H1 (cell line): ENCODE data around the gene WFDC1. TPM values are rescaled to one million over a fixed set of nuclear protein-coding genes. Genes with fewer than 3 reads are reported as not detected.

Experiments used
- CTCF ChIA-PET: fragments of 300-600 bp; sonication (Branson Sonifier 250); formaldehyde crosslinking; loops from one replicate; lab custom pipeline; 2021; ENCODE audit not compliant: partially characterized antibody; lab: Charles Lee
- POLR2A ChIA-PET: fragments of 300-600 bp; sonication (Branson Sonifier 250); formaldehyde crosslinking; loops from one replicate; lab custom pipeline; 2021; ENCODE audit warnings: inconsistent platforms; ENCODE audit not compliant: partially characterized antibody; lab: Charles Lee
- DNase-seq, 2 experiments: peaks; one replicate each; pipeline versions ENCODE4 v3.0.0 to v3.0.0-alpha.2; 2010 to 2022; ENCODE audit warnings: low spot score in 2 of 2, low read depth in 1 of 2, mixed read lengths in 1 of 2
- FAIRE-seq: peaks from 2 replicates; lab custom pipeline; 2011; peaks lifted over from hg19 to GRCh38; lab: Jason Lieb, UNC
- H2AFZ ChIP-seq: 2 replicates; pipeline ENCODE4 v1.8.1; 2012; ENCODE audit warnings: low read length, inconsistent platforms
- H2AK5ac ChIP-seq: 2 replicates; pipeline ENCODE4 v1.6.1; 2013; ENCODE audit warnings: low read depth, low read length
- H2BK120ac ChIP-seq: replicated peaks from 2 replicates; pipeline ENCODE3; 2013; ENCODE audit warnings: low read depth, low read length, inconsistent platforms
- H2BK12ac ChIP-seq: 2 replicates; pipeline ENCODE4 v1.6.1; 2013; ENCODE audit warnings: low read depth, low read length
- H2BK15ac ChIP-seq: 2 replicates; pipeline ENCODE4 v1.6.1; 2013; ENCODE audit warnings: low read length
- H2BK20ac ChIP-seq: 2 replicates; pipeline ENCODE4 v1.6.1; 2013; ENCODE audit warnings: low read length
- H2BK5ac ChIP-seq: 2 replicates; pipeline ENCODE4 v1.6.1; 2013; ENCODE audit warnings: low read depth, low read length
- H3K14ac ChIP-seq: 2 replicates; pipeline ENCODE4 v1.6.1; 2013; ENCODE audit warnings: inconsistent platforms; ENCODE audit not compliant: insufficient read length
- H3K18ac ChIP-seq: 2 replicates; pipeline ENCODE4 v1.6.1; 2013; ENCODE audit warnings: low read length; ENCODE audit errors: extremely low read depth
- H3K23ac ChIP-seq: 2 replicates; pipeline ENCODE4 v1.6.1; 2013; ENCODE audit warnings: inconsistent platforms; ENCODE audit not compliant: insufficient read length
- H3K23me2 ChIP-seq: 2 replicates; pipeline ENCODE4 v1.6.1; 2013; ENCODE audit warnings: low read depth, low read length
- H3K27ac ChIP-seq: 2 replicates; pipeline ENCODE4 v1.6.1; 2011; ENCODE audit warnings: low read depth, low read length, inconsistent platforms
- H3K27me3 ChIP-seq, 4 experiments: replicated peaks in 1 of 4; 1 replicate in 1 of 4; 2 replicates in 3 of 4; pipeline versions ENCODE4 v1.6.1 to v1.8.1; 2011 to 2013; ENCODE audit warnings: low read length in 3 of 4, mild to moderate bottlenecking in 3 of 4, inconsistent platforms in 2 of 4, mixed read lengths in 2 of 4, moderate library complexity in 1 of 4; ENCODE audit not compliant: control insufficient read depth in 3 of 4, insufficient read depth in 3 of 4; ENCODE audit errors: extremely low read depth in 1 of 4
- H3K36me3 ChIP-seq, 4 experiments: 2 replicates each; pipeline versions ENCODE4 v1.6.1 to v1.8.1; 2011 to 2013; ENCODE audit warnings: mild to moderate bottlenecking in 4 of 4, low read length in 3 of 4, moderate library complexity in 2 of 4, control low read depth in 1 of 4, inconsistent platforms in 1 of 4; ENCODE audit not compliant: insufficient read depth in 4 of 4, control insufficient read depth in 2 of 4
- H3K4ac ChIP-seq: replicated peaks from 2 replicates; pipeline ENCODE3; 2013; ENCODE audit warnings: low read length, low read depth, mixed read lengths, inconsistent platforms; ENCODE audit not compliant: insufficient read length
- H3K4me1 ChIP-seq, 4 experiments: replicated peaks in 1 of 4; 1 replicate in 1 of 4; 2 replicates in 3 of 4; pipeline versions ENCODE4 v1.6.1 to v1.8.1; 2011 to 2013; ENCODE audit warnings: low read length in 3 of 4, inconsistent platforms in 2 of 4, mixed read lengths in 1 of 4; ENCODE audit not compliant: insufficient read depth in 4 of 4, control insufficient read depth in 3 of 4
- H3K4me2 ChIP-seq, 2 experiments: 2 replicates each; pipeline versions ENCODE4 v1.6.1 to v1.8.1; 2011 to 2013; ENCODE audit warnings: low read depth in 2 of 2, low read length in 2 of 2, control low read depth in 1 of 2, inconsistent platforms in 1 of 2, mild to moderate bottlenecking in 1 of 2; ENCODE audit not compliant: insufficient read depth in 1 of 2
- H3K4me3 ChIP-seq, 4 experiments: fragments of 200-600, 300-600 bp in 1 of 4; sonication (generic), shearing (Covaris generic), sonication (Bioruptor Twin) in 1 of 4; 2 replicates each; pipeline versions ENCODE4 v1.5.1 to v1.8.1; 2011 to 2016; ENCODE audit warnings: low read length in 4 of 4, low read depth in 3 of 4, control low read depth in 2 of 4, inconsistent platforms in 2 of 4, mild to moderate bottlenecking in 2 of 4, mixed read lengths in 1 of 4, moderate library complexity in 1 of 4; ENCODE audit not compliant: insufficient read depth in 2 of 4; ENCODE audit errors: extremely low read depth in 1 of 4
- H3K56ac ChIP-seq: replicated peaks from 2 replicates; pipeline ENCODE3; 2013; ENCODE audit warnings: low read depth, mild to moderate bottlenecking, mixed read lengths, low read length, inconsistent platforms; ENCODE audit not compliant: insufficient read length
- H3K79me1 ChIP-seq: 2 replicates; pipeline ENCODE4 v1.6.1; 2013; ENCODE audit warnings: low read depth, low read length, control low read depth
- H3K79me2 ChIP-seq, 2 experiments: 2 replicates each; pipeline versions ENCODE4 v1.6.1 to v1.8.1; 2012 to 2013; ENCODE audit warnings: low read length in 2 of 2, mild to moderate bottlenecking in 2 of 2, inconsistent platforms in 1 of 2; ENCODE audit not compliant: insufficient read depth in 2 of 2, control insufficient read depth in 1 of 2
- H3K9ac ChIP-seq, 4 experiments: replicated peaks in 1 of 4; 1 replicate in 1 of 4; 2 replicates in 3 of 4; pipeline versions ENCODE4 v1.6.1 to v1.8.1; 2011 to 2013; ENCODE audit warnings: low read depth in 3 of 4, low read length in 3 of 4, control low read depth in 2 of 4, mild to moderate bottlenecking in 2 of 4, moderate library complexity in 2 of 4, inconsistent platforms in 1 of 4; ENCODE audit errors: extremely low read depth in 1 of 4
- H3K9me3 ChIP-seq, 2 experiments: 2 replicates each; pipeline versions ENCODE4 v1.6.1 to v1.8.1; 2012 to 2013; ENCODE audit warnings: mild to moderate bottlenecking in 2 of 2, moderate library complexity in 2 of 2, control low read depth in 1 of 2, inconsistent platforms in 1 of 2, low read depth in 1 of 2, low read length in 1 of 2, mixed read lengths in 1 of 2; ENCODE audit not compliant: insufficient read depth in 2 of 2
- H4K20me1 ChIP-seq, 2 experiments: replicated peaks in 1 of 2; 2 replicates each; pipeline versions ENCODE3 to v1.8.1; 2011 to 2013; ENCODE audit warnings: inconsistent platforms in 2 of 2, low read length in 2 of 2, mild to moderate bottlenecking in 1 of 2; ENCODE audit not compliant: insufficient read depth in 2 of 2, control insufficient read depth in 1 of 2
- H4K5ac ChIP-seq: 2 replicates; pipeline ENCODE4 v1.6.1; 2013; ENCODE audit warnings: low read length, low read depth, mixed read lengths, inconsistent platforms; ENCODE audit not compliant: insufficient read length
- H4K8ac ChIP-seq: 2 replicates; pipeline ENCODE4 v1.8.0; 2013; ENCODE audit warnings: mild to moderate bottlenecking, moderate library complexity, low read length, inconsistent platforms; ENCODE audit not compliant: insufficient read depth; ENCODE audit errors: extremely low read depth
- H4K91ac ChIP-seq: replicated peaks from 2 replicates; pipeline ENCODE3; 2013; ENCODE audit warnings: low read length, mixed read lengths, inconsistent platforms; ENCODE audit not compliant: insufficient read length
- CBX8 ChIP-seq: fragments of 300-800, 300-1000 bp; sonication (generic); IDR thresholded peaks from 2 replicates; pipeline ENCODE4 v1.7.1; 2016; ENCODE audit warnings: low read depth, low read length, borderline replicate concordance
- CHD1 ChIP-seq: IDR thresholded peaks from 2 replicates; pipeline ENCODE4 v1.6.1; 2012; ENCODE audit warnings: low read depth, low read length, improper control_type of control experiment
- EGR1 ChIP-seq: IDR thresholded peaks from 2 replicates; pipeline ENCODE4 v1.6.1; 2011; ENCODE audit warnings: low read depth, low read length, borderline replicate concordance
- HDAC6 ChIP-seq: IDR thresholded peaks from one replicate; pipeline ENCODE4 v1.7.1; 2012; ENCODE audit warnings: low read depth, mild to moderate bottlenecking, inconsistent platforms, low read length, moderate library complexity
- RFX5 ChIP-seq: IDR thresholded peaks from 2 replicates; pipeline ENCODE4 v1.6.1; 2011; ENCODE audit warnings: low read depth, low read length, improper control_type of control experiment, borderline replicate concordance
- WGBS, 2 experiments: shearing (Covaris generic) in 1 of 2; methylation state at CpG; one replicate each; pipeline versions ENCODE4 v1.1.6 to v1.1.7; 2013 to 2015; ENCODE audit warnings: low lambda C conversion rate in 2 of 2, mixed read lengths in 2 of 2, inconsistent platforms in 1 of 2, low coverage in 1 of 2, missing lambda C conversion rate in 1 of 2; ENCODE audit not compliant: insufficient replicate concordance in 2 of 2, insufficient coverage in 1 of 2, insufficient read length in 1 of 2; ENCODE audit errors: extremely low coverage in 1 of 2, missing lambda C conversion rate in 1 of 2; 5-methylcytosine and 5-hydroxymethylcytosine counted together
- polyA plus RNA-seq, 7 experiments: library from polyadenylated mRNA; depleted of rRNA in 3 of 7; stranded (reverse) in 5 of 7; unstranded in 2 of 7; fragments of >200 nt in 5 of 7; fragments of 200-250 nt in 2 of 7; gene quantifications; 1 replicate in 5 of 7; 2 replicates in 1 of 7; 4 replicates in 1 of 7; pipeline versions ENCODE4 v1.2.1 to v1.2.3, GENCODE V29; 2011 to 2013; ENCODE audit warnings: missing spikeins in 2 of 7, mixed read lengths in 2 of 7
- total RNA-seq: library from RNA; stranded (reverse); fragmentation: NEBNext Ultra II Directional; extraction: Animal tissue kit (Norgen Biotek cat#: 25700); gene quantifications from 2 replicates; pipeline ENCODE4 v1.2.1, GENCODE V29; 2021

The WFDC1 gene
- total and polyA plus RNA-seq, 2 of the 8 experiments (the other 6 are each of a cell fraction or from before 2014, with no cell fraction given) = 0.70 to 1.1 TPM

GRCh38 chr16:84327926-84328505, 33.3 kb downstream of the WFDC1 start:
- Histone ChIP-seq H3K14ac (no peak overlapping the region), H3K18ac (no peak overlapping the region), H2AK5ac (no peak overlapping the region), H4K8ac (no peak overlapping the region; the same call in 1 of the 2 replicates), H3K23me2 (peaks cover 13% of the 10 kb centered on the region; the same call in 1 of the 2 replicates), H3K27ac (no peak overlapping the region), H4K20me1 (peaks cover 0 to 4% of the 10 kb centered on the region in 2 experiments), H4K5ac (no peak overlapping the region), H3K36me3 (no peaks in the 10 kb centered on the region), H3K4me3 (no peak overlapping the region), H2AFZ (no peak overlapping the region), H3K56ac (no peak overlapping the region), H2BK20ac (no peak overlapping the region), H2BK12ac (no peak overlapping the region), H3K27me3 (no peaks in the 10 kb centered on the region), H3K79me2 (no peaks in the 10 kb centered on the region), H2BK15ac (no peak overlapping the region), H3K23ac (no peak overlapping the region), H3K9ac (no peak overlapping the region), H3K79me1 (no peaks in the 10 kb centered on the region), H3K4me1 (no peaks in the 10 kb centered on the region), H2BK120ac (no peak overlapping the region), H3K4me2 (no peak overlapping the region), H2BK5ac (no peak overlapping the region), H3K9me3 (no peaks in the 10 kb centered on the region), H3K4ac (no peak overlapping the region), H4K91ac (no peak overlapping the region)
- no peak for TF ChIP-seq CBX8
- no peak for TF ChIP-seq HDAC6
- TF ChIP-seq CHD1 = no peak
- TF ChIP-seq EGR1 = no peak
- TF ChIP-seq RFX5 = no peak
- ChIA-PET CTCF (interaction anchor here (0.9 to 1.2 kb wide), 4 partner anchors 16 to 156 kb away, joined by 3 to 6 read pairs (median 3); no protein-coding TSS in a partner anchor), POLR2A (interaction anchor here (1.1 kb wide), 1 partner anchor 158 kb away, joined by 4 read pairs; no protein-coding TSS in a partner anchor)
- FAIRE-seq = no peak
- DNase-seq = no peak
- WGBS, 2 experiments = 82% methylated on average over 13 of the region's 13 CpGs; no CpG with 5 or more reads in 1 of the 2 experiments
